CD14-positive monocyte (primary cell): ENCODE measurements around the gene COQ4. TPM values are rescaled to one million over a fixed set of nuclear protein-coding genes. Genes with fewer than 3 reads are reported as not detected.
A peak's percentile ranks its signal among the peaks of the same experiment; 100 is the strongest.

Experiments
- DNase-seq, 3 donors: peaks; one replicate each; pipeline ENCODE4 v3.0.0-alpha.2; 2011 to 2022
- H2AFZ ChIP-seq: 2 replicates; pipeline ENCODE4 v1.6.0; 2012; ENCODE audit warnings: mild to moderate bottlenecking, low read depth, low read length, inconsistent platforms; ENCODE audit not compliant: insufficient read depth, poor library complexity, severe bottlenecking
- H3K27ac ChIP-seq, 2 donors: 1 replicate in 1 of 2; 2 replicates in 1 of 2; pipeline ENCODE4 v1.5.1; 2012 to 2013; ENCODE audit warnings: low read length in 2 of 2, control low read depth in 1 of 2, inconsistent platforms in 1 of 2, low read depth in 1 of 2, mild to moderate bottlenecking in 1 of 2
- H3K27me3 ChIP-seq, 2 donors: one replicate each; pipeline versions ENCODE4 v1.6.0 to v1.6.1; 2011 to 2013; ENCODE audit warnings: low read length in 2 of 2; ENCODE audit not compliant: control insufficient read depth in 2 of 2, insufficient read depth in 2 of 2
- H3K36me3 ChIP-seq, 2 donors: replicated peaks in 1 of 2; 1 replicate in 1 of 2; 2 replicates in 1 of 2; pipeline versions ENCODE4 v1.5.1 to v1.6.1; 2012 to 2013; ENCODE audit warnings: low read length in 2 of 2, control low read depth in 1 of 2, inconsistent platforms in 1 of 2, mild to moderate bottlenecking in 1 of 2; ENCODE audit not compliant: insufficient read depth in 2 of 2, control insufficient read depth in 1 of 2
- H3K4me1 ChIP-seq, 2 donors: 1 replicate in 1 of 2; 2 replicates in 1 of 2; pipeline versions ENCODE4 v1.5.1 to v1.6.1; 2012 to 2013; ENCODE audit warnings: low read length in 2 of 2, control low read depth in 1 of 2, inconsistent platforms in 1 of 2, mild to moderate bottlenecking in 1 of 2, moderate library complexity in 1 of 2; ENCODE audit not compliant: insufficient read depth in 2 of 2, control insufficient read depth in 1 of 2
- H3K4me2 ChIP-seq: replicated peaks from 2 replicates; pipeline ENCODE3; 2012; ENCODE audit warnings: low read length, moderate library complexity, mild to moderate bottlenecking; ENCODE audit not compliant: poor library complexity, severe bottlenecking; ENCODE audit errors: extremely low read depth
- H3K4me3 ChIP-seq, 3 experiments: fragments of 200-600 bp in 1 of 3; sonication (generic) in 1 of 3; replicated peaks in 1 of 3; 1 replicate in 2 of 3; 2 replicates in 1 of 3; pipeline ENCODE4 v1.5.1; 2011 to 2013; ENCODE audit warnings: low read length in 3 of 3, mild to moderate bottlenecking in 3 of 3, control low read depth in 2 of 3, low read depth in 2 of 3, inconsistent platforms in 1 of 3, moderate library complexity in 1 of 3
- H3K79me2 ChIP-seq: 2 replicates; pipeline ENCODE4 v1.6.0; 2012; ENCODE audit warnings: mild to moderate bottlenecking, control low read depth, inconsistent platforms, low read length, moderate library complexity; ENCODE audit not compliant: insufficient read depth
- H3K9ac ChIP-seq: 2 replicates; pipeline ENCODE4 v1.6.0; 2017; ENCODE audit warnings: low read length, mild to moderate bottlenecking; ENCODE audit not compliant: insufficient read depth, poor library complexity, severe bottlenecking
- H3K9me3 ChIP-seq, 2 donors: replicated peaks in 1 of 2; 1 replicate in 1 of 2; 2 replicates in 1 of 2; pipeline versions ENCODE4 v1.5.1 to v1.6.1; 2012 to 2013; ENCODE audit warnings: low read length in 2 of 2, control low read depth in 1 of 2; ENCODE audit not compliant: control insufficient read depth in 1 of 2, insufficient read depth in 1 of 2
- H4K20me1 ChIP-seq: 2 replicates; pipeline ENCODE4 v1.6.0; 2012; ENCODE audit warnings: mild to moderate bottlenecking, low read length, control low read depth, moderate library complexity; ENCODE audit not compliant: insufficient read depth
- H3K27ac Mint-ChIP-seq, 7 donors: one replicate each; pipeline ENCODE4 v1.8.0; 2020; ENCODE audit warnings: mild to moderate bottlenecking in 7 of 7, mixed read lengths in 7 of 7, moderate library complexity in 6 of 7, inconsistent platforms in 2 of 7
- H3K27me3 Mint-ChIP-seq, 3 donors: one replicate each; pipeline ENCODE4 v1.8.0; 2021 to 2022; ENCODE audit warnings: low read depth in 3 of 3, mild to moderate bottlenecking in 3 of 3, mixed read lengths in 3 of 3, moderate library complexity in 3 of 3, inconsistent platforms in 1 of 3
- H3K36me3 Mint-ChIP-seq, 2 donors: one replicate each; pipeline ENCODE4 v1.8.0; 2020; ENCODE audit warnings: mixed read lengths in 2 of 2, inconsistent platforms in 1 of 2, mild to moderate bottlenecking in 1 of 2
- H3K4me1 Mint-ChIP-seq: one replicate; pipeline ENCODE4 v1.8.0; 2020; ENCODE audit warnings: mild to moderate bottlenecking, mixed read lengths
- H3K4me3 Mint-ChIP-seq, 2 donors: one replicate each; pipeline ENCODE4 v1.8.0; 2020; ENCODE audit warnings: mild to moderate bottlenecking in 2 of 2, mixed read lengths in 2 of 2, moderate library complexity in 1 of 2
- H3K9me3 Mint-ChIP-seq, 7 donors: one replicate each; pipeline ENCODE4 v1.8.0; 2020 to 2022; ENCODE audit warnings: mixed read lengths in 7 of 7, mild to moderate bottlenecking in 6 of 7, moderate library complexity in 6 of 7, inconsistent platforms in 2 of 7
- WGBS: methylation state at CpG from one replicate; pipeline ENCODE4 v1.1.5; 2013; ENCODE audit warnings: missing lambda C conversion rate; ENCODE audit not compliant: insufficient coverage; 5-methylcytosine and 5-hydroxymethylcytosine counted together
- intact Hi-C, 2 donors: fragments of 100-400 bp; cut with micrococcal nuclease; formaldehyde crosslinking; loops; one replicate each; pipeline versions ENCODE4 v1.15.0 to v1.15.1; 2023
- polyA plus RNA-seq, 3 donors: library from polyadenylated mRNA; depleted of rRNA in 1 of 3; unstranded in 2 of 3; stranded (reverse) in 1 of 3; fragments of 300-500 nt in 2 of 3; fragments of >200 nt in 1 of 3; fragmentation: Illumina TruSeq in 2 of 3; gene quantifications; 1 replicate in 2 of 3; 2 replicates in 1 of 3; pipeline ENCODE4 v1.2.3, GENCODE V29; 2012 to 2021
- TF ChIP-seq, protein P1 (sequence below): fragments of 200-600 bp; IDR thresholded peaks from one replicate; pipeline ENCODE4 v1.8.0; 2022; ENCODE audit warnings: antibody characterized with exemption, mild to moderate bottlenecking

COQ4 gene
- polyA plus RNA-seq, 3 donors = 19.9 to 32.6 (median 20.4) TPM

DNA sequence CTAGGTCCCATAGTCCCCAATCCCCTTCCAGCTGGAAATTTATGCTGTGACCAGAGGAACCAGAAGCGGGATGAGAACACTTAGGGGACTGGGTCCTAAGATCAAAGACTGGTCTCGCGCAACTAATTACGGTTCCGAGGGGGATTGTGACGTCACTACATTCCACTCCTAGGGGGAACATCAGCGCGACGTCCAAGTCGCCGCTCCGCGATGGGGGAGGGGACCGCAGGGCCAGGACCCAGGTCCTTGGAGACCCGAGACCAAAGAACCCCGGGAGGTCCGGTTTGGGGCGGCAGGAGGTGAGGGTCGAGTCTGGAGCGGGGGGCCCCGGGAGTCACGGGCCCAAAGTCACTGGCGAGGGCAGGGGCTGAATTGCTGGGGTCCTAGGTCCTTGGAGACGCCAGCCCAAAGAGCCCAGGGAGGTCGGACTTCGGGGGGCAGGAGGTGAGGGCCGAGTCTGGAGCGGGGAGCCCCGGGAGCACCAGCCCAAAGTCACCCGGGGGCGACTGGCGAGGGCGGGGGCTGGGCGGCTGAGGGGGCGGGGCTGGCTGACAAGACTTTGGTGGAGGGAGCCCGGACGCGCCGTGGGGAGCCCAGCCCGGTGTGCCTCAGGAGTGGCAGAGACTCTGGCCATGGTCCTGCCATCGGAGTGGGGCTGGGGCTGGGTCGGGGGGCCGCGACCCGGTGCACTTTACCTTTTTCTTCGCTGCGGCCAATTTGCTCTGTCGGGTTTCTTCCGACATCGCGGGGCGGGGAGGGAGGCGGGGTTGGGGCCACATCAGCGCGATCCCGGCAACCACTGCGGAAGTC, 47.2 kb upstream of the COQ4 start, which contains the start of gene GOLGA2:
Gene GOLGA2, minus strand, starts transcription at position 810 of the 810 bp plus-strand sequence. Its CDS starts 31 bp downstream, at position 779.
- H3K9me3 Mint-ChIP-seq = no peaks in the 10 kb centered on the region
- H3K27ac Mint-ChIP-seq = peak within 1 kb of the TSS; percentile 91 to 98 (median 94)
- peaks cover 20% of the 10 kb centered on the region for H3K79me2 ChIP-seq
- intact Hi-C loops = loop anchor here (5.0 kb wide), 2 partner anchors 47 to 97 kb away; partner anchors contain the start of genes COQ4 (in 2 of the 2), TRUB2 (in 2 of the 2) and URM1 (in 1 of the 2)
- peaks cover 31% of the 10 kb centered on the region for H3K4me1 Mint-ChIP-seq
- peak within 1 kb of the TSS; percentile 82 for H3K4me2 ChIP-seq
- peak within 1 kb of the TSS; percentile 61 to 90 (median 88) for H3K4me3 ChIP-seq
- peak within 1 kb of the TSS; percentile 94 to 97 for H3K4me3 Mint-ChIP-seq
- DNase-seq = peak in 1 of 3 donors; percentile 37
- no peaks in the 10 kb centered on the region for H4K20me1 ChIP-seq
- TF ChIP-seq, protein P1, sequence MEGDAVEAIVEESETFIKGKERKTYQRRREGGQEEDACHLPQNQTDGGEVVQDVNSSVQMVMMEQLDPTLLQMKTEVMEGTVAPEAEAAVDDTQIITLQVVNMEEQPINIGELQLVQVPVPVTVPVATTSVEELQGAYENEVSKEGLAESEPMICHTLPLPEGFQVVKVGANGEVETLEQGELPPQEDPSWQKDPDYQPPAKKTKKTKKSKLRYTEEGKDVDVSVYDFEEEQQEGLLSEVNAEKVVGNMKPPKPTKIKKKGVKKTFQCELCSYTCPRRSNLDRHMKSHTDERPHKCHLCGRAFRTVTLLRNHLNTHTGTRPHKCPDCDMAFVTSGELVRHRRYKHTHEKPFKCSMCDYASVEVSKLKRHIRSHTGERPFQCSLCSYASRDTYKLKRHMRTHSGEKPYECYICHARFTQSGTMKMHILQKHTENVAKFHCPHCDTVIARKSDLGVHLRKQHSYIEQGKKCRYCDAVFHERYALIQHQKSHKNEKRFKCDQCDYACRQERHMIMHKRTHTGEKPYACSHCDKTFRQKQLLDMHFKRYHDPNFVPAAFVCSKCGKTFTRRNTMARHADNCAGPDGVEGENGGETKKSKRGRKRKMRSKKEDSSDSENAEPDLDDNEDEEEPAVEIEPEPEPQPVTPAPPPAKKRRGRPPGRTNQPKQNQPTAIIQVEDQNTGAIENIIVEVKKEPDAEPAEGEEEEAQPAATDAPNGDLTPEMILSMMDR = no peak
- H3K4me1 ChIP-seq = peaks cover 24 to 28% of the 10 kb centered on the region in 2 donors
- H3K27ac ChIP-seq = peak within 1 kb of the TSS; percentile 47 to 91
- H2AFZ ChIP-seq = peak within 1 kb of the TSS; percentile 93
- H3K36me3 Mint-ChIP-seq = peaks cover 29 to 37% of the 10 kb centered on the region in 2 donors
- H3K27me3 ChIP-seq = no peaks in the 10 kb centered on the region
- peaks cover 0 to 6% (median 0%) of the 10 kb centered on the region in 3 donors for H3K27me3 Mint-ChIP-seq
- no peaks in the 10 kb centered on the region for H3K9me3 ChIP-seq
- H3K9ac ChIP-seq = peak within 1 kb of the TSS; percentile 91
- under 1% methylated on average over 56 of the region's 57 CpGs for WGBS
- H3K36me3 ChIP-seq = peaks cover 17 to 34% of the 10 kb centered on the region in 2 donors

DNA sequence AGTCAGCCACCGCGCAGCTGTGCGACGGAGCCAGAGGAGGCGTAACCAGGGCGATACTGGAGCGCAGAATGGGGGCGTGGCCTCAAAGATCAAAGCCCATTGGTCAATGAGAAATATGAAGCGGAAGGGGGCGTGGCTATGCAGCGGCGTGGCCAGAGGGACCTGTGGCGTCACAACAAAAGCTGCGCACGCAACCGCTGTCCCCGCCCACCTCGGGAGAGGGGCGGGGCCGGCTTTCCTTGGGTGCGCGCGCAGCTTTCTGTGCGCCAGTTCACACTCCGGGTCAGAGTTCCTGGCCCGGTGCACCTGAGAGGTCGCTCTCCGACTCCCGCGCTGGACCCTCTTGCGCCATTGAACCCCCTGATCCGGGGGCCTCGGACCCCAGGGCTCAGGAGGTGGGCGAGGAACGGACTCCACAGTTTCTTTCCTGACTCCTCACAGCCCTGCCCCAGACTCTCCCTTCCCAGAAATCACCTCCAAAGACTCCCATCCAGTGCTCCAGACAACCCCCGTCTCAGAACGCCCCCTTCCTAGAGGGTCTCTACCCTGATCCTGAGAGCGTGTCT, 46.5 kb upstream of the COQ4 start, which contains the start of gene SWI5:
Gene SWI5, plus strand, starts transcription at position 269 of the 566 bp plus-strand sequence.
- Mint-ChIP-seq H3K36me3 (peaks cover 25 to 30% of the 10 kb centered on the region in 2 donors), H3K9me3 (no peaks in the 10 kb centered on the region), H3K4me1 (peaks cover 34% of the 10 kb centered on the region), H3K27ac (peak within 1 kb of the TSS; percentile 91 to 98 (median 94)), H3K4me3 (peak within 1 kb of the TSS; percentile 94 to 97), H3K27me3 (peaks cover 0 to 6% (median 0%) of the 10 kb centered on the region in 3 donors)
- H3K4me1 ChIP-seq = peaks cover 24 to 28% of the 10 kb centered on the region in 2 donors
- intact Hi-C loops = loop anchor here (5.0 kb wide), 2 partner anchors 46 to 96 kb away; partner anchors contain the start of genes COQ4 (in 2 of the 2), TRUB2 (in 2 of the 2) and URM1 (in 1 of the 2)
- peak within 1 kb of the TSS; percentile 82 for H3K4me2 ChIP-seq
- peak within 1 kb of the TSS; percentile 61 to 90 (median 88) for H3K4me3 ChIP-seq
- peak; percentile 99 to 100 (median 100) for DNase-seq
- H3K27ac ChIP-seq = peak within 1 kb of the TSS; percentile 47 to 91
- H3K9ac ChIP-seq = peak within 1 kb of the TSS; percentile 91
- H3K9me3 ChIP-seq = no peaks in the 10 kb centered on the region
- WGBS = 0% methylated on average over 38 of the region's 38 CpGs
- TF ChIP-seq, protein P1 = no peak
- no peaks in the 10 kb centered on the region for H3K27me3 ChIP-seq
- peaks cover 14 to 28% of the 10 kb centered on the region in 2 donors for H3K36me3 ChIP-seq
- no peaks in the 10 kb centered on the region for H4K20me1 ChIP-seq
- peaks cover 20% of the 10 kb centered on the region for H3K79me2 ChIP-seq
- H2AFZ ChIP-seq = peak within 1 kb of the TSS; percentile 93
